Measurements from ENCODE around the gene NRTN. TPM values are rescaled to one million over a fixed set of nuclear protein-coding genes. Genes with fewer than 3 reads are reported as not detected.
"Not testable (repeated sequence)": the region's sequence is repeated elsewhere in the genome, so short reads cannot be mapped to it uniquely, and the experiment has no call there.

Gene NRTN
- total and polyA plus RNA-seq, 2 of the 4 experiments (the other 2 are of a cell fraction), result 0.17 to 0.18 TPM

GRCh38 chr19:5780916-5781315 is 24.0 kb upstream of the NRTN start:
- BruUV-seq (replicated peaks); H3K4me3 ChIP-seq (ENCODE audit: insufficient read depth, low read depth, low read length); in situ Hi-C loops (cut with MboI; ENCODE audit: low sequenced_read_pairs); intact Hi-C loops (cut with micrococcal nuclease); H2AK9ac ChIP-seq (replicated peaks; ENCODE audit: low read depth, low read length, poor library complexity); H3K23ac ChIP-seq (ENCODE audit: low read depth, low read length); H3K4ac ChIP-seq (ENCODE audit: low read depth, low read length); H3K18ac ChIP-seq (ENCODE audit: low read depth, low read length); ATAC-seq (ENCODE audit: low read depth); H3K4me2 ChIP-seq (ENCODE audit: low read depth, low read length); H3K27me3 ChIP-seq (ENCODE audit: control insufficient read depth, insufficient read depth, low read length); H2BK5ac ChIP-seq (ENCODE audit: low read depth, low read length, poor library complexity, severe bottlenecking); H3K27ac ChIP-seq (ENCODE audit: insufficient read depth, low read length); H4K91ac ChIP-seq (ENCODE audit: insufficient read depth, low read depth, low read length); H2BK120ac ChIP-seq (ENCODE audit: low read depth, low read length); H3K9me1 ChIP-seq (ENCODE audit: insufficient read depth, low read length); H3K9me3 ChIP-seq (ENCODE audit: control insufficient read depth, insufficient read depth, low read length); H3K4me1 ChIP-seq (ENCODE audit: control insufficient read depth, insufficient read depth, low read length); DNase-seq; H3K79me1 ChIP-seq (ENCODE audit: low read depth in 1 of 2, low read length in 2 of 2); H3K56ac ChIP-seq (ENCODE audit: extremely low read depth, insufficient read depth, low read length); H2AFZ ChIP-seq (replicated peaks; ENCODE audit: low read length, poor library complexity); H3K9ac ChIP-seq (ENCODE audit: low read depth, low read length); H2BK15ac ChIP-seq (ENCODE audit: low read depth, low read length); dilution Hi-C loops (cut with HindIII; ENCODE audit: low sequenced_read_pairs, unreplicated experiment); H4K5ac ChIP-seq (ENCODE audit: low read depth, low read length); H4K8ac ChIP-seq (ENCODE audit: low read depth in 2 of 2, low read length in 2 of 2); H3K14ac ChIP-seq (replicated peaks; ENCODE audit: low read depth, low read length); H2BK20ac ChIP-seq (ENCODE audit: low read depth, low read length); H4K20me1 ChIP-seq (ENCODE audit: insufficient read depth, low read length); H2AK5ac ChIP-seq (ENCODE audit: low read depth, low read length): not testable (repeated sequence)
- ChIA-PET CTCF (interaction anchor here (0.6 kb wide), 1 partner anchor 1717 kb away, joined by 3 read pairs; no protein-coding TSS in a partner anchor), POLR2A (ENCODE audit: unreplicated experiment) (interaction anchor here (0.6 kb wide), 1 partner anchor 389 kb away, joined by 3 read pairs; no protein-coding TSS in a partner anchor)
- 94% methylated on average over 5 of the region's 11 CpGs; no CpG with 5 or more reads in 1 of the 2 experiments for WGBS, 2 experiments (ENCODE audit: extremely low coverage in 2 of 2, insufficient read length in 1 of 2)
- H3K36me3 ChIP-seq (ENCODE audit: control insufficient read depth, insufficient read depth, low read length), result peaks cover 13% of the 10 kb centered on the region

Data from IMR-90 (cell line).